Activated T-cell treated with anti-CD3 and anti-CD28 coated beads, Interleukin-2, amount 50 U/mL, for 24 hours (primary cell): Measurements from ENCODE around the gene RAP1B.

Experiments used
- DNase-seq: peaks from one replicate; pipeline ENCODE4 v3.0.0-alpha.2; 2020
- H3K27ac Mint-ChIP-seq: 2 replicates; pipeline ENCODE4 v1.8.0; 2020; ENCODE audit warnings: mild to moderate bottlenecking, mixed read lengths
- H3K27me3 Mint-ChIP-seq: 2 replicates; pipeline ENCODE4 v1.8.0; 2020; ENCODE audit warnings: mixed read lengths
- H3K36me3 Mint-ChIP-seq: 2 replicates; pipeline ENCODE4 v1.8.0; 2020; ENCODE audit warnings: low read depth, mixed read lengths
- H3K4me1 Mint-ChIP-seq: 2 replicates; pipeline ENCODE4 v1.8.0; 2020; ENCODE audit warnings: low read depth, mixed read lengths
- H3K4me3 Mint-ChIP-seq: 2 replicates; pipeline ENCODE4 v1.8.0; 2020; ENCODE audit warnings: mild to moderate bottlenecking, moderate library complexity, mixed read lengths
- H3K9me3 Mint-ChIP-seq: 2 replicates; pipeline ENCODE4 v1.8.0; 2020; ENCODE audit warnings: mixed read lengths

RAP1B gene

GRCh38 chr12:68619541-68619940 is 8.8 kb downstream of the RAP1B start:
- Mint-ChIP-seq H3K9me3 (no peaks in the 10 kb centered on the region), H3K27ac (peak overlapping the region; percentile 91), H3K4me1 (peaks cover 85% of the 10 kb centered on the region), H3K27me3 (no peaks in the 10 kb centered on the region), H3K36me3 (peaks cover 81% of the 10 kb centered on the region), H3K4me3 (peak overlapping the region; percentile 10)
- no peak for DNase-seq

- Mint-ChIP-seq H3K27me3 (no peaks in the 10 kb centered on the region), H3K36me3 (peaks cover 80% of the 10 kb centered on the region), H3K4me3 (peak overlapping the region; percentile 25), H3K4me1 (peaks cover 83% of the 10 kb centered on the region), H3K27ac (peak overlapping the region; percentile 83), H3K9me3 (no peaks in the 10 kb centered on the region)
- no peak for DNase-seq
Measured at GRCh38 chr12:68620519-68621471, 10.1 kb downstream of the RAP1B start.

- Mint-ChIP-seq H3K36me3 (peaks cover 86% of the 10 kb centered on the region), H3K4me1 (peaks cover 88% of the 10 kb centered on the region), H3K9me3 (peaks cover 2% of the 10 kb centered on the region), H3K27ac (peak overlapping the region; percentile 83), H3K4me3 (no peak overlapping the region), H3K27me3 (no peaks in the 10 kb centered on the region)
- no peak for DNase-seq
Measured at GRCh38 chr12:68621472-68622081, 10.9 kb downstream of the RAP1B start.

GRCh38 chr12:68622250-68622649 is 11.6 kb downstream of the RAP1B start:
- no peak for DNase-seq
- Mint-ChIP-seq H3K27me3 (no peaks in the 10 kb centered on the region), H3K27ac (peak overlapping the region; percentile 83), H3K4me1 (peaks cover 89% of the 10 kb centered on the region), H3K9me3 (peaks cover 6% of the 10 kb centered on the region), H3K36me3 (peaks cover 89% of the 10 kb centered on the region), H3K4me3 (no peak overlapping the region)

GRCh38 chr12:68623059-68623458 is 12.4 kb downstream of the RAP1B start:
- Mint-ChIP-seq H3K4me1 (peaks cover 88% of the 10 kb centered on the region), H3K27ac (peak overlapping the region; percentile 83), H3K9me3 (peaks cover 13% of the 10 kb centered on the region), H3K4me3 (no peak overlapping the region), H3K36me3 (peaks cover 89% of the 10 kb centered on the region), H3K27me3 (no peaks in the 10 kb centered on the region)
- DNase-seq: no peak

- H3K4me1 Mint-ChIP-seq: peaks cover 85% of the 10 kb centered on the region
- no peaks in the 10 kb centered on the region for H3K27me3 Mint-ChIP-seq
- H3K36me3 Mint-ChIP-seq: peaks cover 87% of the 10 kb centered on the region
- DNase-seq: no peak
- H3K27ac Mint-ChIP-seq: peak overlapping the region; percentile 83
- H3K4me3 Mint-ChIP-seq: no peak overlapping the region
- H3K9me3 Mint-ChIP-seq: peaks cover 15% of the 10 kb centered on the region
Measured at GRCh38 chr12:68623984-68624383, 13.3 kb downstream of the RAP1B start.

GRCh38 chr12:68624933-68625332 is 14.2 kb downstream of the RAP1B start:
- Mint-ChIP-seq H3K4me1 (peaks cover 83% of the 10 kb centered on the region), H3K27me3 (no peaks in the 10 kb centered on the region), H3K4me3 (no peak overlapping the region), H3K9me3 (peaks cover 15% of the 10 kb centered on the region), H3K27ac (peak overlapping the region; percentile 9), H3K36me3 (peaks cover 86% of the 10 kb centered on the region)
- DNase-seq: no peak

- no peaks in the 10 kb centered on the region for H3K27me3 Mint-ChIP-seq
- DNase-seq: no peak
- H3K36me3 Mint-ChIP-seq: peaks cover 83% of the 10 kb centered on the region
- H3K9me3 Mint-ChIP-seq: peaks cover 15% of the 10 kb centered on the region
- no peak overlapping the region for H3K27ac Mint-ChIP-seq
- H3K4me1 Mint-ChIP-seq: peaks cover 83% of the 10 kb centered on the region
- H3K4me3 Mint-ChIP-seq: no peak overlapping the region
Measured at GRCh38 chr12:68627673-68628319, 17.1 kb downstream of the RAP1B start.

- Mint-ChIP-seq H3K27ac (peak overlapping the region; percentile 79), H3K9me3 (peaks cover 15% of the 10 kb centered on the region), H3K27me3 (no peaks in the 10 kb centered on the region), H3K4me3 (no peak overlapping the region), H3K4me1 (peaks cover 83% of the 10 kb centered on the region), H3K36me3 (peaks cover 82% of the 10 kb centered on the region)
- no peak for DNase-seq
Measured at GRCh38 chr12:68628698-68629097, 18.0 kb downstream of the RAP1B start.

- Mint-ChIP-seq H3K27ac (peak overlapping the region; percentile 53), H3K4me1 (peaks cover 87% of the 10 kb centered on the region), H3K9me3 (peaks cover 15% of the 10 kb centered on the region), H3K36me3 (peaks cover 86% of the 10 kb centered on the region), H3K27me3 (no peaks in the 10 kb centered on the region), H3K4me3 (no peak overlapping the region)
- DNase-seq: no peak
Measured at GRCh38 chr12:68630050-68630449, 19.4 kb downstream of the RAP1B start.

- Mint-ChIP-seq H3K36me3 (peaks cover 83% of the 10 kb centered on the region), H3K4me3 (no peak overlapping the region), H3K27ac (peak overlapping the region; percentile 53), H3K9me3 (peaks cover 15% of the 10 kb centered on the region), H3K27me3 (no peaks in the 10 kb centered on the region), H3K4me1 (peaks cover 86% of the 10 kb centered on the region)
- DNase-seq: no peak
Measured at GRCh38 chr12:68630598-68630997, 19.9 kb downstream of the RAP1B start.

- Mint-ChIP-seq H3K4me1 (peaks cover 88% of the 10 kb centered on the region), H3K27ac (peak overlapping the region; percentile 70)
Measured at GRCh38 chr12:68631227-68631626, 20.5 kb downstream of the RAP1B start.

GRCh38 chr12:68632486-68632885 is 21.8 kb downstream of the RAP1B start:
- peak overlapping the region; percentile 74 for H3K27ac Mint-ChIP-seq
- peaks cover 87% of the 10 kb centered on the region for H3K4me1 Mint-ChIP-seq

More at GRCh38 chr12:68631227-68631626, 20.5 kb downstream of the RAP1B start:
- no peak for DNase-seq
- Mint-ChIP-seq H3K4me3 (no peak overlapping the region), H3K36me3 (peaks cover 83% of the 10 kb centered on the region), H3K9me3 (peaks cover 15% of the 10 kb centered on the region), H3K27me3 (no peaks in the 10 kb centered on the region)

GRCh38 chr12:68633614-68634558 is 23.2 kb downstream of the RAP1B start:
- peaks cover 77% of the 10 kb centered on the region for H3K36me3 Mint-ChIP-seq
- H3K27me3 Mint-ChIP-seq: no peaks in the 10 kb centered on the region
- H3K4me1 Mint-ChIP-seq: peaks cover 89% of the 10 kb centered on the region
- peak overlapping the region; percentile 81 for H3K27ac Mint-ChIP-seq
- no peaks in the 10 kb centered on the region for H3K9me3 Mint-ChIP-seq
- DNase-seq: no peak
- H3K4me3 Mint-ChIP-seq: no peak overlapping the region

More at GRCh38 chr12:68632486-68632885, 21.8 kb downstream of the RAP1B start:
- Mint-ChIP-seq H3K9me3 (peaks cover 7% of the 10 kb centered on the region), H3K4me3 (no peak overlapping the region), H3K36me3 (peaks cover 77% of the 10 kb centered on the region), H3K27me3 (no peaks in the 10 kb centered on the region)
- DNase-seq: no peak
